GM12891 (cell line): ENCODE measurements around the gene NEDD4L.
"Not testable (repeated sequence)": the region's sequence is repeated elsewhere in the genome, so short reads cannot be mapped to it uniquely, and the experiment has no call there.

Experiments used
- POLR2A ChIP-seq: IDR thresholded peaks from 2 replicates; pipeline ENCODE4 v1.6.1; 2011; ENCODE audit warnings: low read depth, low read length, control low read depth
- POLR2AphosphoS5 ChIP-seq: IDR thresholded peaks from 2 replicates; pipeline ENCODE4 v1.6.1; 2011; ENCODE audit warnings: low read depth, low read length, control low read depth
- POU2F2 ChIP-seq: IDR thresholded peaks from 2 replicates; pipeline ENCODE4 v1.6.1; 2011; ENCODE audit warnings: low read depth, mild to moderate bottlenecking, control low read depth, low read length, moderate library complexity
- SPI1 ChIP-seq: IDR thresholded peaks from 2 replicates; pipeline ENCODE4 v1.6.1; 2011; ENCODE audit warnings: low read depth, low read length, control low read depth
- TAF1 ChIP-seq: IDR thresholded peaks from 2 replicates; pipeline ENCODE4 v1.6.1; 2011; ENCODE audit warnings: low read depth, low read length, control low read depth

- TF ChIP-seq POLR2AphosphoS5, POLR2A, SPI1, POU2F2, TAF1: not testable (repeated sequence)
Observed at GRCh38 chr18:58170036-58170435, 126.0 kb downstream of the NEDD4L start.
